NCI-H2081 treated with DMSO at 0.1 percent for 48 hours (cell line): ENCODE results near the gene DCDC1.

Experiments used
- DNase-seq: peaks from one replicate; lab custom pipeline; 2025; lab: John Stamatoyannopoulos, UW

DCDC1 gene, protein sequence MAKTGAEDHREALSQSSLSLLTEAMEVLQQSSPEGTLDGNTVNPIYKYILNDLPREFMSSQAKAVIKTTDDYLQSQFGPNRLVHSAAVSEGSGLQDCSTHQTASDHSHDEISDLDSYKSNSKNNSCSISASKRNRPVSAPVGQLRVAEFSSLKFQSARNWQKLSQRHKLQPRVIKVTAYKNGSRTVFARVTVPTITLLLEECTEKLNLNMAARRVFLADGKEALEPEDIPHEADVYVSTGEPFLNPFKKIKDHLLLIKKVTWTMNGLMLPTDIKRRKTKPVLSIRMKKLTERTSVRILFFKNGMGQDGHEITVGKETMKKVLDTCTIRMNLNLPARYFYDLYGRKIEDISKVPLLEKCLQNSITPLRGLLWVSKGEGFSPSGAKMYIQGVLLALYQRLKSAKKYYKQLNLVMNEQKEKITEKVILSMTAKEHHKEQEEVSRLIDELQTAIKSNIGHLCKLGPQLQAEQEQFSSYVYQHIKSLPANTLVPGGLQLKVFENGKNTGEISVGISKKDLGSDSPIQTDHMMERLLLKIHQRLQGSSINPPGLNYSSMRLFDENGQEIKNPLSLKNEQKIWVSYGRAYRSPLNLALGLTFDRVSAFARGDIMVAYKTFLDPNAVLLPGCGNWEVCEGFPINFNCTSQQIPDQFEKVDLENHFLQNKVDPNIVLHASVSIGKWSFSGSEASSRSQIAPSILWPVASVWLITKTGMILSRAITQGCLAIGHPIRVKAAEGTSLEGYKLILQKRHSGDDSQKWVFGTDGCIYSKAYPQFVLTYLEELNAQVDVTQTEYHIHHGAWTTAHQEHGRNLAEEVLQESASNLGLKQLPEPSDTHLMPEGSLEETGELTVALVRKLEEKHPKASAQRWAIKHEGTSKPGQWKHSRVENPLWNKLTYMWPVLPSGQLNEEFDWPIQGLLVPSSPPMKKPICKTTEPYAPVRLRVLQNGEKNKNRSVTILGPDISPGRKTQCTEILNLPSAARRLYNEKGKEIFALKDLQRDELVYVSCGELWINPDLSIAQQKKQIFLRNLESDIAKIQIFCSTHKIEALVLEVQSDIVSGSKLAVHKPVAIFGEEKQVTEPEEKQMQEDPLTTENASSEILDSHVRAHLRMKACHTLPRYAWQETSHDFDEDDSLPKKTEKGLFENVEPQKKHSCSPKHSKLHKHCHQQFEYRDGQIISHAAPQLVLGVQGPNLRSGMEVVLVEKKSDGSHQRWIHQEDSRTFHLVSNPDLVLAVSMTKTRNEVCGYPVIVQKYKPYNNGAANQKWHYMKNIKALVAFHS (N-terminal part only)

DNA sequence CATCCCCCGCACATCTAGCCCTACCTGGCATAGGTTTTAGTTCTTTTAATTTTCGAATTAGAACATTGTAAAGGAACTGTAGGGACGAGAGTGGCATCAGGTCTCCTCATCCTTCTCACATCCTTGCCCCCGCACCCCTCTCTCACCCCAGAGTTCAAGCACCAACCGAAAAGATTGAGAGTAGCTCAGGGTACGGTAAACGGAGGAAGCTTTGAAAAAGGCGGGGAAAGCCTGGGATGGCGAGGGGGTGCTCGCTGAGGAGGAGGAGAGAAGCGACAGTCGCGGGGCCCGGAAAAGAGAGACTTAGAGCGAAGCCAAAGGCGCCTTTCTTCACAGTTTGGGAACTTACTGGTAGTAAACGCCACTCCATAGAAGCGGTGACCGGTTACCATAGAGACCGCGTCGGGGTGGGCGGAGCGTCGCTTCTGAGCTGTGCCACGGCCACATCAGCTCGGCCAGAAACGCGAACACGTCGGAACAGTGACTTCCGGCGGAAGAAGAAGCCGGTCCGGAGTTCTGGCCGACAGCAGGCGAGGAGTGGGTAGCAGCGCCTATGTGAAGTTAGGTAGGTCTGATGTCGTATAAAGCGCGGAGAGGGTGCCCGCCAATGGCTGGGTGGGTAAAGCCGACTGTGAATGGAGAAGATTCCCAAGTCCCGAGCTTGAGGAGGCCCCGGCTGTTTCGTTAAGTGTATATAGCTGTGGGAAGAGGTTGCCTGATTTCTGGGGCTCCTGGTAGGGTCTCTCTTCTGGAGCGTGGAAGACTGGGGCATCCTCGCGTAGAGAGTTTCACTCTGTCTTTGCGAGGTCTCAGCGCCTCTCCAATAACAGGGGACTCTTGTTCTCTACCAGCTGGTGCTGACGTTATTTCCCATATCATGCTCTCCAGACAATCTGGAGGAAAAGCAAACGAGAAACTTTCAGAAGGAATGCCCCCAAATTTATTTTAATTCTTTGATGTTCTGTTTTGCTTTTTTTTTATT, at the start of gene DCDC1, which contains the start of gene DNAJC24:
DCDC1 (minus strand) TSS at position 392 of the 982 bp plus-strand sequence. CDS start 41,459 bp downstream, outside the sequence.
DNAJC24 (plus strand) TSS at position 513 of the 982 bp plus-strand sequence. CDS start 889 bp downstream, outside the sequence.
- peak; percentile 82 for DNase-seq

DNA sequence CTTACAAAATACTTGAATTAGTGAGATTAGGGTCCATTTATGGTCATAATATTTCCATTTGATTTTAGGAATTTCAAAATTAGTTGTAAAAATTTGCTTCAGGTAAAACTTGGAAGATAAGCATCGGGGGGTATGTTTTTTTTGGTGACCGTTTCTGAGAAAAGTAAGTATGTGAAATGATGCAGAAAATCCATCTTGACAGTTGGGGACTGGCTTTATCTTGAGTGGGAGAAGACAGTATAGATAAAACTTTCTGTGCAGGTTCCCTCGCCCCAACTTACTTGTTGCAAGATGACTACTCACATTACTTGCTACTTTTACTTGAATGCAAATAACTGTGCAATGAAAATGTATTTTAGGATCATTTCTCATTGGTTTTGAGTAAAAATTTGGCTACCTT, 49.6 kb upstream of the DCDC1 start:
- DNase-seq, result no peak

DNA sequence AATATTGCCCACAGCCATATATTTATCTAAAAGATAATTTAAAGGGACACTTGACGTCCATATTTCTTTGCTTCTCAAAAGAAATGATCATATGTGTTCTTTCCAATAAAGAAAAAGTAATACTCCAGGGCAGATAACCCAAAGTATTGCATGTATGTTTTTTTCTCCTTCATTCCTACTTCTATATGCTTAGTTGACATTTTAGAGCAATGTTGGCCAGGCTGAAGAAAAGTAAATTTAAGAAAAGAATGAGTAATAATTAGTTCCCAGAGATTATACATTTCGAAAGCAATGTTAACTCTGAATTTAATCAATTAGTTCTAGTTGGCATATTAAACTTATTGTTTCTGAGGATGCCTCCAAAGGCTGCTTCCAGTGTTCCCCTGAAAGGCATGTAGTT, 48.3 kb upstream of the DCDC1 start:
- DNase-seq, result no peak

DNA sequence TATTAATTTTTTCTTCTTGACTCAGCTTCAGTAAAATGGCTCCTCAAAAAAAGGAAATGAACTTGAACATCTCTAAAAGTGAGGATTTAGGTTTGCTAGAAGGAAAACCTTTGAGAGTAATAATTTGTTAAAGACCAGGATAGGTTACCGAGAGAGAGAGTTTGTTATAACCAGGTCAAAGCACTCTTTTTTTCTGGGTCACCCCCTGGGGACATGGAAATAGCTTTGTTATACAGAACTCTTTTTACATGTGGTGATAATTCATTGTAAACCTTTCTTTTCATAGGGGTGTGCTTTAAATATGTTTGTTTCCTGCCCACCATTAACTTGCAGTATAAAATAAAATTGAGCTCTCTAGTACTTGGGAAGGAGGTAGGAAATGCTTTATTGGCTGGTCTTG, 47.8 kb upstream of the DCDC1 start:
- DNase-seq, result no peak

DNA sequence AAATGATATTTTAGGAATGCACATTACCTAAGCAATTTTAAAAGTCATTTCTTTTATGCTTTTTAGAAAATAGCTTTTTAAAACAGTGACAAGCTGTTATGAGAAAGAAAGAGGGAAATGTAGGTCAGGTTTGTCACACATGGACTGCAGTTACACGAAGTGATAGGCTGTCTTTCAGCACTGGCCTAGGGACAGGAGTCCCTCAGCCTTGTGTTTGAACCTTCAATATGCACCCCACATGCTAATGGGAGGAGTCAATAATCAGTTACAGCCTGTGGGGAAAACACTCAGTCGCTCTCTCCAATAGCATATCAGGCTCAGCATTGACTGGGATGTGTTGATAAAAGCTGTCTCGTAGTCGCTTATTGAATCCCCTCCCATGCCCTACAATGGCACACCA, 45.9 kb upstream of the DCDC1 start:
- DNase-seq, result no peak

DNA sequence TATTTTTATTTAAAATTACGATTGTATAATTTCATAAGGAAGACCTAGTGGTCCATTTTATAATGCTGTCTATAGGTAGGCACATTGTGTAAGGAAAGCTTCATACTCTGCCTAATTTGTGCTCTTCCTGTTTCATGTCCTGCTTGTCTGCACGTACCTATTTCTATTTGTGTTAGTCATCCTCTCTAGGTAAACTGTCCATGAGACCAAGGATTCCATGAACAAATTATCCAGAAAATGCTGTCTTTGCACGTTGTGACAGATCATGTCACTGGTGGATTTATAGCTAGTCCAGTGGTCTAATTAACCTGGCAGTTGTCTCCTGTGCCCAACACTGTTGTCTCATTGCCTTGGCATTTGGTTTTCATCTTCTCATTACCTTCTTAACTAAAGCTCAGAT, 44.8 kb upstream of the DCDC1 start:
- DNase-seq, result no peak

DNA sequence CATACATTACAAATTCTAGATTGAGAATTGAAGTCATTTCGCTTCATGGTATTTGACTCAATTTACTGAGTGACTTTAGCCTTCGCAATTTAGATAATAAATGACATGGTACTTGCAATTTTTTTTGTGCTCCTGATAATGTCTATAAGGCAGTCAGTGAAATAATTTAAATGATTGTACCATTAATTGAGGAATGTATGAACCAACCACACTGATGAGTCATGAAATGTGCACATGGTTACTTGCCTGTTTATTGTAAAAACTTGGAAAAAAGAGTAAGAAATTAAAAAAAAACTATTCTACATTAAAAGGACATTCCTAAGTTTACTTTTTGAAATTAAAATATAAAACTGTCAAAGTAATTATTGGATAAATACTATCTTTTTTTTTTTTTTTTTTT, 43.4 kb upstream of the DCDC1 start:
- no peak for DNase-seq

DNA sequence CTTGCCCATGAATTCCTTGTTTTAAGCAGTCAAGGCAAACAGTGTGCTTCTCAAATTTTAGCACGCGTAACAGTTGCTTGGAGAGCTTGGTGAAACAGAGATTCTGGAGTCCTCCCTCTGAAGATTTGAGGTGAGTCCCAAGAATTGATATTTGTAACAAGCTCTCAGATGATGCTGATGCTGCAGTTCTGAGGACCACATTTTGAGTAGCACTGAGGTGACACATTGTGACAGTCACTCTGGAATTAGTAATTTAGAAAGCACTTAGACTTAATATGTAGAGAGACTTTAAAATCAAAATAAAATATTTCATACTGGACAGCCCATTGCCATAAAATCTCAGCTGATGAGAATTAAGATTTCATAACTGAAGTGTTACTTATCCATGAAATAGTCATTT, 38.7 kb upstream of the DCDC1 start:
- no peak for DNase-seq

DNA sequence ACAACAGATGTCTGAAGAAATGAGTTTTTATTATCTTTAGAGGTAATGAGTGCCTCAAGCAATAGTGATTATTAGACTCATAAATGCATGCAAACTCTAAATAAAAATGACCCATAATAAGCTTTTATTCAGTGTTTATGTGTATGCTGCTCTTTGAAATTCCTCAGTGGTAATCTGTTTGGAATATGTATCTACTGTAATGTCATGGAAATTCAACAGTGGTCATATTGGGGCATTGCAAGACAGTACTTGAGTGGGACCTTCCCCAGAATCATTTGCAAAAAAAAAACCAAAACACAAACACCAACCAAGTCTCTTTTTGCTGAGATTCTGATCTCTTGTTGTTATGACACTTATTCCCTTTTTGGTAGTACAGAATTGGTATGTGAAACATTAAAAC, 35.1 kb upstream of the DCDC1 start:
- DNase-seq, result no peak

DNA sequence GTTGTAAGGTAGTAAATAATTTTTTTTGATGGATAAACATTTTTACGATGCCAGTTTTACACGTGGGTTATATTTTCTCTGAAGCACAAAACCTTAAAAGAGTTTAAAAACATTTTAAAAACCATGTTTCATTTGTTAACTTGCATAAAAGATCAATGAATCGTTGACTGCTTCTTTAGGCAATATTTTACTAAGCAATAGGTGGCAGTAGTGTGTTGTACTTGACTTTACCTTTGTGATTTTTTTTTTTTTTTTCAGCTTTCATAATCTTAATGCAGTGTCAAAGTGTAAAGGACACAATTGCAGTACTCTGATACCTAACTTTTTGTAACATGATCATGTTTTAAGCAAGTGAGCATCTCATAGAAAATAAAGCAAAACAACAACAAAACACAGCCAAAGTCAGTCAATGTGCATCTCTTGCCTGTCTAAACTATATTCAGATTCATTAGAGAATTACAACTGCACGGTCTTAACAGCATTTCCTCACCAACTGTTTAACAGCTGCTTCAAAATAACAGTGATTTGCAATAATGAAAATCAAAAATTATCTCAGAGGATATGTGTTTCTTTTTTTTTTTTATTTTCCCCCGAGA, 27.8 kb upstream of the DCDC1 start:
- DNase-seq, result peak; percentile 35

DNA sequence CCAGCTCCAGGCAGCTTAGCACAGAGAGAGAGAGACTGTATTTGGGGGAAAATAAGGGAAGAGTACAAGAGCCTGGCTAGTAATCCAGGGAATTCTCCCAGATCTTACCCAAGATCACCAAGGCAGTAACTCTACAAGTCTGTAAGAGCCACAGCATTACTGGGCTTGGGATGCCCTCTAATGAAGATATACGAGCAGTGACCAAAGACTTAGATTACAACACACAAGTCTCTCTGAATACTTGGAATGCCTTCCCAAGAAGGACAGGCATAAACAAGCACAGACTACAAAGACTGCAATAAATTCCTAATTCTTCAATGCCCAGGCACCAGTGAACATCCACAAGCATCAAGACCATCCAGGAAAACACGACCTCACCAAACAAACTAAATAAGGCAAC, 17.8 kb upstream of the DCDC1 start:
- no peak for DNase-seq

DNA sequence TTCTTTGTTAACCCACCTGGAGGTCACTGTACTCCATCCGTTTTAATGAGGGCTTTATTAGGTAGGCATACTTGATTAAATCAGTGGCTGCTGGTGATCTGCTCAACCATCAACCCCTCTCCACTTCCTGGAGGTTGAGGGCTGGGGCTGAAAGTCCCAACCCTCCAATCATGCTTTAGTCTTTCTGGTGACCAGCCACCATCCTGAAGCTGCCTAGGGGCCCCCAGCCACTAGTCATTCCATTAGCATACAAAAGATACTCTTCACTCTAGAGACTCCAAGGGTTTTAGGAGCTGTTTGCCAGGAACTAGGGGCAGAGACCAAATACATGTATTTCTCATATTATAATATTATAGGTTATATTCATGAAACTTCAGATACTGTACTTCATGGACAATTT, 13.6 kb upstream of the DCDC1 start:
- no peak for DNase-seq

DNA sequence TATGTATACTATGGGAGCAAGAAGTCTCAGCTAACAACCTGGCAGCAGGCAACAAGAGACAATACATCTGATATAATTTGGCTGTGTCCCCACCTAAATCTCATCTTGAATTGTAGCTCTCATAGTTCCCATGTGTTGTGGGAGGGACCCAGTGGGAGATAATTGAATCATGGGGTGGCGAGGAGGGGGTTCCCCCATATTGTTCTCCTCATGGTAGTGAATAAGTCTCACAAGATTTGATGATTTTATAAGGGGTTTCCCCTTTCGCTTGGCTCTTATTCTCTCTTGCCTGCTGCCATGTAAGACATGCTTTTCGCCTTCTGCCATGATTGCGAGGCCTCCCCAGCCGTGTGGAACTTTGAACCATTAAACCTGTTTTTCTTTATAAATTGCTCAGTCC, 6.3 kb upstream of the DCDC1 start:
- DNase-seq, result no peak

DNA sequence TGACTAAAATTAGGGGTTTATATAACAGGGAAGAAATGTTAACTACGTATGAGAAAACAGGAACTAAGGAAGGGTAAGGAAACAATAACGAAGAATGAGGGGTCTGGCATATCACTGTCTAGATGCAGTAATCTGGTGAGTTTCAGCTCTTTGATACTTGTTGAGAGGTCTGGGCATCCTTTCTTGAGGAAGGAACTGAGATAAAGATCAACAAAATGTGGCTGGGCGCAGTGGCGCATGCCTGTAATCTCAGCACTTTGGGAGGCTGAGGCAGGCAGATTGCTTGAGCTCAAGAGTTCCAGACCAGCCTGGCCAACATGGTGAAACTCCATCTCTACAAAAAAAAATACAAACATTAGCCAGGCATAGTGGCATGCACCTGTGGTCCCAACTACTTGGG, 2.7 kb downstream of the DCDC1 start:
- no peak for DNase-seq

DNA sequence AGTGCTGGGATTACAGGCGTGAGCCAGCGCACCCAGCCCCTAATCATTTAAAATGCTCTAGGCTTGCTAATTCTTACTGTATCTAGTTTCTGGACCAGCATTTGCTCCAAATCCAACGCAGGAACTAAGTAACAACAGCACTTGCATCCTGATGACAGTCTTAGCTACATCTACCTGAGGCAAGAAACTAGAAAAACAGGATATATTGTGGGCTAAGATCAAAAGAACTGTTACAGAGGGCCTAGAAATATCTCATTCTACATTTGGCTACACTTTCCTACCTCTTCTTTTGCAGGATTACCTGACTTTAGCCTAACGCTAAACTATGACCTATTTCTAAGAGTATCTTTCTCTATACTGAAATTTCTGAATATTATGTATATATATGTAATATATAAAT, 7.8 kb downstream of the DCDC1 start:
- no peak for DNase-seq

DNA sequence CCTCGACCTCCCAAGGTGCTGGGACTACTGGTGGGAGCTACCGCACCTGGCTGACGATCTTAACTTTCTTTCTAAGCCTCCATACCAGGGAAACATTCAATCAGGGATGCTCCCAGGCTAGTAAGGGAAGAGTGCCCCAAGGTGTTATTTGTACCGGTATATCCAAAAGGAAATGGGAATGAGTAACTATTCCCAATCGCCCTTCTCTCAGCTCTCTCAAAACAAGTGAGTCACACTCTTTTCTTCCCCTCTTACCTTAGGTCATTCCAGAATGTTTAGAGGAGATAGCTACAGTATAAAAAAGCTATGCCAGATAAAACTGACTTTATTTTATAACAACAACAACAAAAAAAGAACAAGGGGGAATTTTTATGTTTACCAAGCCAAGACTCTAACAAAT, 13.7 kb downstream of the DCDC1 start:
- DNase-seq, result no peak

DNA sequence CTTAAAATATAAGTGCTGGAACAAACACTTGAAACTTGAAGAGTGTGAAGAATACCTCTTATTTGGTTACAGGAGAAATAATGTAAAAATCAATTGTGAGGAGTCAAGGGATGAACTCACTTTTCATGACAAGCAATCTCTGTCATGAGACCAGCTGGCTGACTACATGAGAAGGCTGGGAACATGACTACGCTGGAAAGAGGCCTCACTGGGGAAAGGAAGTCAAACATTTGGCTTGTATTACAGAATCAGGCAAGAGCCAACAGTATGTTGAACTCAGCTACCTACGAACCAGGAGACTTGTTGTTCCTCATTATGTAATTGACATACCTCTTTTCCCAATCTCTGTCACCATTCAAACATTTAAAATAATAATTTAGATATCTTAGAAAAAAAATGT, 14.4 kb downstream of the DCDC1 start:
- DNase-seq, result no peak

DNA sequence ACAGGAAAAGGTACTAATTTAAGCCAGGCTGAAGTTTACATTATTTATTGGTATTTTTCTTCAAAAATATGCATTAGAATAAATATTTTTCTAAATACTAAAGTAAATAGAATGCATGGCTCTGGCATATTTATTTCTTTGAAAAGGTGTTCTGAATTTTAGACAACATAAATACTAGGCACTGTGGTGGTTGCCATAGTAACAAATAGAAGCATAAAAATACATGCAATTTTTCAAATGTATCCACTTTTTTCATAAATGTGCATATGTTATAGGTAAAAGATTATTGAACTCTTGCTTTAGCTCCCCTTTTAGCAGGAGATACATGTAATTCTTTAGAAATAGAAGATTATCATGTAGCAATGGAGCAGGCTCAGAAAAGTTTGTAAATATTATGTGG, 18.4 kb downstream of the DCDC1 start:
- DNase-seq, result no peak

DNA sequence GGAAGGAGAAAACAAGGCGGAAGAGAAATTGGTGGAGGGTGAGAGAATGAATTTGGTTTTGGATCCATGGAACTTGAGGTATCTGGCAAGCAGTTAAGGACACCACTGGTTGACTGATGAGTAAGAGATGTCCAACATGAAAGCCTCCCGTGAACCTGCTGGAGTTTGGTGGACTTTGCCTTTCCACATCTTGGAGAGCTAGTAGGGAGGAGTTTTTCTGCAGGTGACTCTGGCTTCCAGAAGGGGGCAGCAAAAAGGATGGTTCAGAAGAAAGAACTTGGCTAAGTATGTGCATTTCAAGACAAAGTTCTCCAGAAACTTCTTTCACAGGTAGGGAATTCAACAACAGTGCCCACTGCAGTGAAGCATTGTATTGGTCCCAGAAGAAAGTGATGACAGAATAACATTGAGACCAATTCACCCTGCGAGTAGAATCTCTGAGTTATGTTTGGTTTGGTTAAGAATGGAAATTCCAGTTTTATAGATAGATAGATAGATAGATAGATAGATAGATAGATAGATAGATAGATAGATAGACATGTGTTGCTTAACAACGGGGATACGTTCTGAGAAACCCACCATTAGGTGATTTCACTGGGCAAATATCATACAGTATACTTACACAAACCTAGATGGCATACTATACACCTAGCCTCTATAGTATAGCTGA, 28.5 kb downstream of the DCDC1 start:
- DNase-seq, result no peak

DNA sequence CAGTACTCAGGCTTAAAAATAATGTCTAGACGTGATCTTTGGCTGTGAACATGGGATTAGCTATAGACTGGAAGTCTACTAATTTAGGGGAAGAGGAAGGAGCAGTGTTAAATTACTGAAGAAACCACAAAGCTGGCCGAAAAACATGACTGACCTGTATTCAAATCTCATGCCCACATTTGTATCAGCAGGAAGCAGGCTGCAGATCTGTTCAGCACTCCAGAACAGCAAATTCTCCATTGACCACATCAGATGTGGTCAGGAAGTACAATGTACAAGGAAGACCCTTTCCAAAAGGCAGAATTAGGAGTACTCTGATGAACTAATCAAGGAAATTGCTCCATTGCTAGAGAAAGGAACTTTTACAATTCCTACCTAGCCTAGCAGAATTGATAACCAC, 31.7 kb downstream of the DCDC1 start:
- DNase-seq, result no peak
